Activated CD8-positive, alpha-beta memory T cell treated with anti-CD3 and anti-CD28 coated beads for 48 hours (primary cell): ENCODE results near the gene VPS13D.

Experiments
- DNase-seq, 3 experiments: peaks; one replicate each; pipeline ENCODE4 v3.0.0-alpha.2; 2020; ENCODE audit warnings: low read depth in 2 of 3, low spot score in 2 of 3

The VPS13D gene

GRCh38 chr1:12485231-12486058 is 255.6 kb downstream of the VPS13D start:
- no peak for DNase-seq

- no peak for DNase-seq
Observed at GRCh38 chr1:12486059-12486341, 256.2 kb downstream of the VPS13D start.

GRCh38 chr1:12486401-12487005 is 256.7 kb downstream of the VPS13D start:
- DNase-seq: no peak

- no peak for DNase-seq
Observed at GRCh38 chr1:12487520-12487919, 257.7 kb downstream of the VPS13D start.

- DNase-seq: no peak
Observed at GRCh38 chr1:12488666-12489354, 259.0 kb downstream of the VPS13D start.

GRCh38 chr1:12490532-12491142 is 260.8 kb downstream of the VPS13D start:
- DNase-seq: no peak

- no peak for DNase-seq
Observed at GRCh38 chr1:12491656-12492055, 261.8 kb downstream of the VPS13D start.

- no peak for DNase-seq
Observed at GRCh38 chr1:12495725-12496124, 265.9 kb downstream of the VPS13D start.

- DNase-seq: no peak
Observed at GRCh38 chr1:12496154-12496961, 266.5 kb downstream of the VPS13D start.

GRCh38 chr1:12499539-12500240 is 269.9 kb downstream of the VPS13D start:
- no peak for DNase-seq

- DNase-seq: no peak
Observed at GRCh38 chr1:12501661-12502060, 271.8 kb downstream of the VPS13D start.

- no peak for DNase-seq
Observed at GRCh38 chr1:12502336-12503109, 272.7 kb downstream of the VPS13D start.

GRCh38 chr1:12503709-12504108 is 273.9 kb downstream of the VPS13D start:
- no peak for DNase-seq

GRCh38 chr1:12504601-12505000 is 274.8 kb downstream of the VPS13D start:
- no peak for DNase-seq

- no peak for DNase-seq
Observed at GRCh38 chr1:12505231-12505630, 275.4 kb downstream of the VPS13D start.

- no peak for DNase-seq
Observed at GRCh38 chr1:12505639-12506280, 275.9 kb downstream of the VPS13D start.

- no peak for DNase-seq
Observed at GRCh38 chr1:12506281-12507280, 276.8 kb downstream of the VPS13D start.

- DNase-seq: no peak
Observed at GRCh38 chr1:12507631-12508030, 277.8 kb downstream of the VPS13D start.
